Lower lobe of right lung (tissue), 2 donors: Measurements from ENCODE around the gene BPIFB3. TPM values are rescaled to one million over a fixed set of nuclear protein-coding genes. Genes with fewer than 3 reads are reported as not detected.

Experiments used
- ATAC-seq, 2 donors: fragments of 200-7000 bp; cut with Tn5 transposase; one replicate each; pipeline ENCODE4 v1.9.1; 2020 to 2022; ENCODE audit warnings: mild to moderate bottlenecking in 2 of 2, moderate library complexity in 2 of 2
- DNase-seq: peaks from one replicate; pipeline ENCODE4 v3.0.0-alpha.2; 2020
- H3K27ac ChIP-seq: fragments of 200-600 bp; one replicate; pipeline ENCODE4 v1.8.0; 2022
- H3K27me3 ChIP-seq: fragments of 200-600 bp; one replicate; pipeline ENCODE4 v1.8.0; 2022; ENCODE audit warnings: low read depth
- H3K36me3 ChIP-seq: fragments of 200-600 bp; one replicate; pipeline ENCODE4 v1.8.0; 2022; ENCODE audit warnings: mild to moderate bottlenecking
- H3K4me1 ChIP-seq: fragments of 200-600 bp; one replicate; pipeline ENCODE4 v1.8.0; 2022
- H3K4me3 ChIP-seq: fragments of 200-600 bp; one replicate; pipeline ENCODE4 v1.8.0; 2022; ENCODE audit warnings: mild to moderate bottlenecking
- H3K9me3 ChIP-seq: fragments of 200-600 bp; one replicate; pipeline ENCODE4 v1.8.0; 2022
- intact Hi-C: fragments of 100-400 bp; cut with DNase I; formaldehyde crosslinking; loops from one replicate; pipeline ENCODE4 v1.11.0; 2022
- total RNA-seq: library from RNA; stranded (reverse); fragmentation: NEBNext Ultra II Directional; extraction: Animal tissue kit (Norgen Biotek cat#: 25700); gene quantifications from one replicate; pipeline ENCODE4 v1.2.1, GENCODE V29; 2021
- TF ChIP-seq, protein P1 (sequence below): fragments of 200-600 bp; IDR thresholded peaks from one replicate; pipeline ENCODE4 v1.8.0; 2022; ENCODE audit warnings: antibody characterized with exemption, mild to moderate bottlenecking
- donor health status: DM: no; HTN: yes; CAD: no; lungs with severe emphysema.

BPIFB3 gene
- total RNA-seq, 1 donor from 2014 or later: not detected

- Histone ChIP-seq H3K4me1 (no peaks in the 10 kb centered on the region), H3K36me3 (no peaks in the 10 kb centered on the region), H3K4me3 (no peak overlapping the region), H3K27ac (no peak overlapping the region), H3K27me3 (peaks cover 3% of the 10 kb centered on the region), H3K9me3 (no peaks in the 10 kb centered on the region)
- ATAC-seq (no peak), DNase-seq (no peak)
- TF ChIP-seq, protein P1, sequence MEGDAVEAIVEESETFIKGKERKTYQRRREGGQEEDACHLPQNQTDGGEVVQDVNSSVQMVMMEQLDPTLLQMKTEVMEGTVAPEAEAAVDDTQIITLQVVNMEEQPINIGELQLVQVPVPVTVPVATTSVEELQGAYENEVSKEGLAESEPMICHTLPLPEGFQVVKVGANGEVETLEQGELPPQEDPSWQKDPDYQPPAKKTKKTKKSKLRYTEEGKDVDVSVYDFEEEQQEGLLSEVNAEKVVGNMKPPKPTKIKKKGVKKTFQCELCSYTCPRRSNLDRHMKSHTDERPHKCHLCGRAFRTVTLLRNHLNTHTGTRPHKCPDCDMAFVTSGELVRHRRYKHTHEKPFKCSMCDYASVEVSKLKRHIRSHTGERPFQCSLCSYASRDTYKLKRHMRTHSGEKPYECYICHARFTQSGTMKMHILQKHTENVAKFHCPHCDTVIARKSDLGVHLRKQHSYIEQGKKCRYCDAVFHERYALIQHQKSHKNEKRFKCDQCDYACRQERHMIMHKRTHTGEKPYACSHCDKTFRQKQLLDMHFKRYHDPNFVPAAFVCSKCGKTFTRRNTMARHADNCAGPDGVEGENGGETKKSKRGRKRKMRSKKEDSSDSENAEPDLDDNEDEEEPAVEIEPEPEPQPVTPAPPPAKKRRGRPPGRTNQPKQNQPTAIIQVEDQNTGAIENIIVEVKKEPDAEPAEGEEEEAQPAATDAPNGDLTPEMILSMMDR: no peak
- intact Hi-C loops: no loop called here
Measured at GRCh38 chr20:33032555-33032954, 21.1 kb upstream of the BPIFB3 start.

GRCh38 chr20:33033381-33033780 is 20.3 kb upstream of the BPIFB3 start:
- no peak for ATAC-seq
- Histone ChIP-seq H3K9me3 (no peaks in the 10 kb centered on the region), H3K4me1 (no peaks in the 10 kb centered on the region), H3K4me3 (no peak overlapping the region), H3K27me3 (peaks cover 3% of the 10 kb centered on the region), H3K36me3 (no peaks in the 10 kb centered on the region), H3K27ac (no peak overlapping the region)
- intact Hi-C loops: no loop called here
- TF ChIP-seq, protein P1: no peak
- no peak for DNase-seq

DNA sequence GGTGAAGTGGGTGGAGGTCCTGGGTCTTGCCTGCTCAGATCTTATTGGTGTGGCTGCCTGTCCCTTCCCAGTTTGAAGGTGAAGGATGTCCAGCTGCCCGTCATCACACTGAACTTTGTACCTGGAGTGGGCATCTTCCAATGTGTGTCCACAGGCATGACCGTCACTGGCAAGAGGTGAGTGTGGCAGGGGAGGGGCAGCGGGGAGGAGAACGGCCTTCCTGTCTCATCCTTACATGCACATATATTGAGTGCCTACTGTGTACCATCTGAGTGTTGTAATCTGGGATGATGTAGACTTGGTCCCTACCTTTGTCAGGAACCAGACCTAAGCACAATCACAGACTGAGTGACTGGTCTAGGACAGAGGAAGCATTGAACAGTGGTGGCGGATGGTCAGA is 19.6 kb upstream of the BPIFB3 start:
- no peak for ATAC-seq
- no peaks in the 10 kb centered on the region for H3K9me3 ChIP-seq
- no peak for DNase-seq
- no peaks in the 10 kb centered on the region for H3K36me3 ChIP-seq
- H3K4me3 ChIP-seq: no peak overlapping the region
- H3K27me3 ChIP-seq: peaks cover under 1% of the 10 kb centered on the region
- TF ChIP-seq, protein P1: no peak
- intact Hi-C loops: no loop called here
- H3K4me1 ChIP-seq: no peaks in the 10 kb centered on the region
- no peak overlapping the region for H3K27ac ChIP-seq

- Histone ChIP-seq H3K4me3 (no peak overlapping the region), H3K4me1 (no peaks in the 10 kb centered on the region), H3K36me3 (no peaks in the 10 kb centered on the region), H3K27ac (no peak overlapping the region), H3K27me3 (no peaks in the 10 kb centered on the region), H3K9me3 (no peaks in the 10 kb centered on the region)
- TF ChIP-seq, protein P1: no peak
- no peak for DNase-seq
- intact Hi-C loops: no loop called here
- no peak for ATAC-seq
Measured at GRCh38 chr20:33034901-33035492, 18.7 kb upstream of the BPIFB3 start.

- Histone ChIP-seq H3K4me1 (no peaks in the 10 kb centered on the region), H3K27ac (no peak overlapping the region), H3K4me3 (no peak overlapping the region), H3K9me3 (no peaks in the 10 kb centered on the region), H3K27me3 (no peaks in the 10 kb centered on the region), H3K36me3 (no peaks in the 10 kb centered on the region)
- TF ChIP-seq, protein P1: no peak
- DNase-seq (no peak), ATAC-seq (no peak)
- intact Hi-C loops: no loop called here
Measured at GRCh38 chr20:33037456-33037855, 16.2 kb upstream of the BPIFB3 start.

- ATAC-seq: no peak
- Histone ChIP-seq H3K9me3 (no peaks in the 10 kb centered on the region), H3K36me3 (no peaks in the 10 kb centered on the region), H3K27me3 (no peaks in the 10 kb centered on the region), H3K4me3 (no peak overlapping the region), H3K4me1 (no peaks in the 10 kb centered on the region), H3K27ac (no peak overlapping the region)
- DNase-seq: no peak
- TF ChIP-seq, protein P1: no peak
- intact Hi-C loops: no loop called here
Measured at GRCh38 chr20:33038243-33038642, 15.5 kb upstream of the BPIFB3 start.
